Measurements from ENCODE around the gene ZNF574.

DNA sequence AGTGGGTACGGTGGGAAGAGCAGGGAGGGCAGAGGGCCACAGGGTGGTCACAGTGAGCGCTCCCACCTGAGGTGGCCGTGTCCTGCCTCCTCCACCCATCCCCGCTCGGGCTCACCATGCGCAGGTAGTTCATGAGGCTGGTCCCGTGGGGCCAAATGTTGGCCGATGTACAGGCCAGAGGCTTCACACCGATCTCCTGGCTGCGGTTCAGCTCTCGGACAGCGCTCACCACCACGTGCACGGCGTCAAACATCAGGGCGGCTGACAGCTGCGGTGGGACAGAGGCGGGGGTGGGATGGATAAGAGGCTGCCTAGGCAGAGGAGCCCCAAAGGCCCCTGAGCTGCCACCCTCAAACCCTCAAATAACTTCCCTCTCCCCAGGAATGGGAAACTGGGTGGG, 21.8 kb upstream of the ZNF574 start:
- TF ChIP-seq, protein P1, sequence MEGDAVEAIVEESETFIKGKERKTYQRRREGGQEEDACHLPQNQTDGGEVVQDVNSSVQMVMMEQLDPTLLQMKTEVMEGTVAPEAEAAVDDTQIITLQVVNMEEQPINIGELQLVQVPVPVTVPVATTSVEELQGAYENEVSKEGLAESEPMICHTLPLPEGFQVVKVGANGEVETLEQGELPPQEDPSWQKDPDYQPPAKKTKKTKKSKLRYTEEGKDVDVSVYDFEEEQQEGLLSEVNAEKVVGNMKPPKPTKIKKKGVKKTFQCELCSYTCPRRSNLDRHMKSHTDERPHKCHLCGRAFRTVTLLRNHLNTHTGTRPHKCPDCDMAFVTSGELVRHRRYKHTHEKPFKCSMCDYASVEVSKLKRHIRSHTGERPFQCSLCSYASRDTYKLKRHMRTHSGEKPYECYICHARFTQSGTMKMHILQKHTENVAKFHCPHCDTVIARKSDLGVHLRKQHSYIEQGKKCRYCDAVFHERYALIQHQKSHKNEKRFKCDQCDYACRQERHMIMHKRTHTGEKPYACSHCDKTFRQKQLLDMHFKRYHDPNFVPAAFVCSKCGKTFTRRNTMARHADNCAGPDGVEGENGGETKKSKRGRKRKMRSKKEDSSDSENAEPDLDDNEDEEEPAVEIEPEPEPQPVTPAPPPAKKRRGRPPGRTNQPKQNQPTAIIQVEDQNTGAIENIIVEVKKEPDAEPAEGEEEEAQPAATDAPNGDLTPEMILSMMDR (IDR thresholded peaks at IDR 0.05), result no peak
- TF ChIP-seq POLR2A (IDR thresholded peaks at IDR 0.05), result no peak
